SK-N-SH treated with all-trans-retinoic acid at 6 μM for 48 hours (cell line): ENCODE data around the gene LAPTM5.

Experiments used
- ATAC-seq: fragments of 200-7000 bp; cut with Tn5 transposase; 3 replicates; pipeline ENCODE4 v1.9.1; 2020; ENCODE audit warnings: mild to moderate bottlenecking, moderate library complexity
- ARNTL ChIP-seq: fragments of 450-650 bp; formaldehyde crosslinking; IDR thresholded peaks from 2 replicates; pipeline ENCODE4 v1.5.0; 2020; ENCODE audit warnings: low read depth, mild to moderate bottlenecking, moderate library complexity, borderline replicate concordance
- CREB5 ChIP-seq: fragments of 250-450 bp; sonication (Bioruptor Pico); IDR thresholded peaks from 2 replicates; pipeline ENCODE4 v1.5.1; 2020; ENCODE audit warnings: low read depth, mild to moderate bottlenecking, moderate library complexity
- CSRNP3 ChIP-seq: fragments of 250-450 bp; sonication (Bioruptor Pico); IDR thresholded peaks from 2 replicates; pipeline ENCODE4 v1.5.1; 2021; ENCODE audit warnings: mild to moderate bottlenecking, moderate library complexity
- GLIS3 ChIP-seq: fragments of 250-450 bp; sonication (Bioruptor Pico); IDR thresholded peaks from 2 replicates; pipeline ENCODE4 v1.5.0; 2020; ENCODE audit warnings: mild to moderate bottlenecking, moderate library complexity
- PATZ1 ChIP-seq: fragments of 250-450 bp; sonication (Bioruptor Pico); IDR thresholded peaks from 2 replicates; pipeline ENCODE4 v1.8.0; 2020; ENCODE audit warnings: mild to moderate bottlenecking, moderate library complexity, borderline replicate concordance
- POU6F1 ChIP-seq: fragments of 250-450 bp; sonication (Bioruptor Pico); IDR thresholded peaks from 2 replicates; pipeline ENCODE4 v1.8.0; 2021; ENCODE audit warnings: low read depth, mild to moderate bottlenecking, moderate library complexity, borderline replicate concordance
- PPARA ChIP-seq: fragments of 250-450 bp; sonication (Bioruptor Pico); IDR thresholded peaks from 2 replicates; pipeline ENCODE4 v1.5.0; 2020; ENCODE audit warnings: mild to moderate bottlenecking, borderline replicate concordance
- RARB ChIP-seq: fragments of 250-450 bp; sonication (Bioruptor Pico); IDR thresholded peaks from 2 replicates; pipeline ENCODE4 v1.8.0; 2021; ENCODE audit warnings: mild to moderate bottlenecking, moderate library complexity
- SNAI2 ChIP-seq: fragments of 250-450 bp; sonication (Bioruptor Pico); IDR thresholded peaks from 2 replicates; pipeline ENCODE4 v1.5.0; 2020; ENCODE audit warnings: mild to moderate bottlenecking, moderate library complexity
- TCF4 ChIP-seq: fragments of 250-450 bp; sonication (Bioruptor Pico); IDR thresholded peaks from 2 replicates; pipeline ENCODE4 v1.8.0; 2021; ENCODE audit warnings: mild to moderate bottlenecking, moderate library complexity, borderline replicate concordance
- TSHZ2 ChIP-seq: fragments of 250-450 bp; sonication (Bioruptor Pico); IDR thresholded peaks from 2 replicates; pipeline ENCODE4 v1.5.0; 2020; ENCODE audit warnings: mild to moderate bottlenecking, moderate library complexity
- ZC3H10 ChIP-seq: fragments of 250-450 bp; sonication (Bioruptor Pico); IDR thresholded peaks from 2 replicates; pipeline ENCODE4 v1.5.1; 2021; ENCODE audit warnings: mild to moderate bottlenecking, moderate library complexity
- ZFP3 ChIP-seq: fragments of 250-450 bp; sonication (Bioruptor Pico); IDR thresholded peaks from 2 replicates; pipeline ENCODE4 v1.5.0; 2020; ENCODE audit warnings: mild to moderate bottlenecking, moderate library complexity
- ZNF565 ChIP-seq: fragments of 450-650 bp; formaldehyde crosslinking; conservative IDR thresholded peaks from 2 replicates; pipeline ENCODE4 v1.5.0; 2020; ENCODE audit warnings: low read depth, mild to moderate bottlenecking, moderate library complexity
- ZNF8 ChIP-seq: fragments of 450-650 bp; formaldehyde crosslinking; IDR thresholded peaks from 2 replicates; pipeline ENCODE4 v1.5.0; 2020; ENCODE audit warnings: mild to moderate bottlenecking, moderate library complexity

The LAPTM5 gene

GRCh38 chr1:30714536-30715090, 43.0 kb downstream of the LAPTM5 start:
- ATAC-seq: no peak
- TF ChIP-seq POU6F1 (CRISPR knock-in tag) (no peak), RARB (CRISPR knock-in tag) (no peak), TSHZ2 (CRISPR knock-in tag) (no peak), TCF4 (CRISPR knock-in tag) (no peak), ARNTL (CRISPR knock-in tag) (no peak), CREB5 (CRISPR knock-in tag) (no peak), ZNF565 (CRISPR knock-in tag) (no peak), PPARA (CRISPR knock-in tag) (no peak), ZNF8 (no peak)

- TF ChIP-seq ZC3H10 (CRISPR knock-in tag) (no peak), SNAI2 (CRISPR knock-in tag) (no peak), ZFP3 (no peak), GLIS3 (CRISPR knock-in tag) (no peak), POU6F1 (CRISPR knock-in tag) (no peak), TCF4 (CRISPR knock-in tag) (no peak), TSHZ2 (CRISPR knock-in tag) (no peak), CSRNP3 (no peak), PATZ1 (CRISPR knock-in tag) (no peak), PPARA (CRISPR knock-in tag) (no peak), ZNF8 (no peak)
- TF ChIP-seq, all 23 proteins: peak for 0
- no peak for ATAC-seq
Measured at GRCh38 chr1:30714025-30714424, 43.5 kb downstream of the LAPTM5 start.
